ENCODE data around the gene KRI1. TPM values are rescaled to one million over a fixed set of nuclear protein-coding genes. Genes with fewer than 3 reads are reported as not detected.

The KRI1 gene
- total and polyA plus RNA-seq, 8 donors, result 18.6 to 38.0 (median 34.3) TPM

GRCh38 chr19:10586396-10586795 is 20.6 kb upstream of the KRI1 start:
- H3K4me3 ChIP-seq, result peak overlapping the region; percentile 29 to 48
- ATAC-seq, result peak; percentile 33
- intact Hi-C loops (cut with DNase I), result loop anchor here in 1 of 2 donors (10.0 kb wide), 1 partner anchor 58 kb away; no protein-coding TSS in a partner anchor

GRCh38 chr19:10583036-10583776 is 17.4 kb upstream of the KRI1 start:
- no peaks in the 10 kb centered on the region for H3K36me3 ChIP-seq

More at GRCh38 chr19:10586396-10586795, 20.6 kb upstream of the KRI1 start:
- H3K27ac ChIP-seq, result no peak overlapping the region
- no peaks in the 10 kb centered on the region for H3K9me3 ChIP-seq
- peak in 1 of 4 donors; percentile 2 for DNase-seq
- H3K27me3 ChIP-seq, result peaks cover 0 to 21% of the 10 kb centered on the region in 2 donors
- peaks cover 0 to 14% of the 10 kb centered on the region in 2 donors for H3K4me1 ChIP-seq
- no peaks in the 10 kb centered on the region for H3K36me3 ChIP-seq
- TF ChIP-seq CTCF (IDR thresholded peaks at IDR 0.05), result no peak

GRCh38 chr19:10582091-10582490 is 16.3 kb upstream of the KRI1 start:
- H3K27me3 ChIP-seq, result peaks cover 0 to 7% of the 10 kb centered on the region in 2 donors
- DNase-seq (no peak), ATAC-seq (no peak)
- H3K36me3 ChIP-seq, result no peaks in the 10 kb centered on the region
- intact Hi-C loops (cut with DNase I), result loop anchor here (2.0 to 10.0 kb wide), 3 partner anchors 63 to 120 kb away; partner anchors contain the start of gene QTRT1 (in 1 of the 2)
- H3K4me1 ChIP-seq, result peaks cover 0 to 15% of the 10 kb centered on the region in 2 donors
- TF ChIP-seq CTCF (IDR thresholded peaks at IDR 0.05), result no peak
- no peak overlapping the region for H3K4me3 ChIP-seq
- no peak overlapping the region for H3K27ac ChIP-seq
- no peaks in the 10 kb centered on the region for H3K9me3 ChIP-seq

More at GRCh38 chr19:10583036-10583776, 17.4 kb upstream of the KRI1 start:
- intact Hi-C loops (cut with DNase I), result loop anchor here (2.0 to 10.0 kb wide), 3 partner anchors 62 to 119 kb away; partner anchors contain the start of gene QTRT1 (in 1 of the 2)
- H3K27ac ChIP-seq, result no peak overlapping the region
- peaks cover 0 to 15% of the 10 kb centered on the region in 2 donors for H3K4me1 ChIP-seq
- no peak overlapping the region for H3K4me3 ChIP-seq
- ATAC-seq, result no peak
- no peaks in the 10 kb centered on the region for H3K9me3 ChIP-seq
- no peak for TF ChIP-seq CTCF (IDR thresholded peaks at IDR 0.05)
- peak in 1 of 4 donors; percentile 11 for DNase-seq
- H3K27me3 ChIP-seq, result peaks cover 0 to 18% of the 10 kb centered on the region in 2 donors

- ATAC-seq (peak; percentile 98), DNase-seq (peak; percentile 80 to 92 (median 88))
- Histone ChIP-seq H3K27me3 (no peaks in the 10 kb centered on the region), H3K4me1 (peaks cover 0 to 15% of the 10 kb centered on the region in 2 donors), H3K9me3 (no peaks in the 10 kb centered on the region), H3K4me3 (no peak overlapping the region), H3K27ac (no peak overlapping the region), H3K36me3 (no peaks in the 10 kb centered on the region)
- peak; percentile 93 to 98 for TF ChIP-seq CTCF (IDR thresholded peaks at IDR 0.05)
- intact Hi-C loops (cut with DNase I), result loop anchor here (5.0 to 10.0 kb wide), 2 partner anchors 64 to 121 kb away; partner anchors contain the start of gene QTRT1 (in 1 of the 2)
Observed at GRCh38 chr19:10580979-10581631, 15.3 kb upstream of the KRI1 start.

GRCh38 chr19:10577951-10578350 is 12.1 kb upstream of the KRI1 start:
- H3K4me1 ChIP-seq, result peaks cover 0 to 10% of the 10 kb centered on the region in 2 donors
- DNase-seq, result no peak
- H3K9me3 ChIP-seq, result no peaks in the 10 kb centered on the region
- ATAC-seq, result no peak
- no peaks in the 10 kb centered on the region for H3K27me3 ChIP-seq
- no peaks in the 10 kb centered on the region for H3K36me3 ChIP-seq
- no peak overlapping the region for H3K4me3 ChIP-seq
- intact Hi-C loops (cut with DNase I), result no loop called here
- no peak for TF ChIP-seq CTCF (IDR thresholded peaks at IDR 0.05)
- no peak overlapping the region for H3K27ac ChIP-seq

Measured in left lung (tissue), 10 donors.